HG02798 (cell line): ENCODE data around the gene ARX.

ENCODE experiments used
- ATAC-seq: cut with Tn5 transposase; IDR thresholded peaks from one replicate; pipeline ENCODE4 v1.9.1; 2021; ENCODE audit warnings: mild to moderate bottlenecking; ENCODE audit not compliant: unreplicated experiment, poor library complexity

Gene ARX

GRCh38 chrX:25003066-25003849 is 12.5 kb downstream of the ARX start:
- no peak for ATAC-seq

GRCh38 chrX:25002661-25003020 is 13.1 kb downstream of the ARX start:
- no peak for ATAC-seq

GRCh38 chrX:25001808-25002660 is 13.7 kb downstream of the ARX start:
- no peak for ATAC-seq

- ATAC-seq: no peak
These were observed 16.3 kb downstream of the ARX start for GRCh38 chrX:24999511-24999910.

GRCh38 chrX:24996096-24996709 is 19.6 kb downstream of the ARX start:
- no peak for ATAC-seq

- no peak for ATAC-seq
These were observed 21.9 kb downstream of the ARX start for GRCh38 chrX:24993879-24994278.

GRCh38 chrX:24990535-24990934 is 25.2 kb downstream of the ARX start:
- ATAC-seq: no peak

GRCh38 chrX:24988314-24988713 is 27.5 kb downstream of the ARX start:
- ATAC-seq: no peak

GRCh38 chrX:24987731-24988130 is 28.0 kb downstream of the ARX start:
- ATAC-seq: no peak

- no peak for ATAC-seq
These were observed 30.6 kb downstream of the ARX start for GRCh38 chrX:24985120-24985519.

GRCh38 chrX:24983931-24984330 is 31.8 kb downstream of the ARX start:
- ATAC-seq: no peak

- ATAC-seq: no peak
These were observed 33.3 kb downstream of the ARX start for GRCh38 chrX:24982306-24982965.

GRCh38 chrX:24981030-24981429 is 34.7 kb downstream of the ARX start:
- ATAC-seq: no peak

GRCh38 chrX:24979081-24979480 is 36.7 kb downstream of the ARX start:
- ATAC-seq: no peak

GRCh38 chrX:24969812-24970211 is 46.0 kb downstream of the ARX start:
- ATAC-seq: no peak

GRCh38 chrX:24965372-24965771 is 50.4 kb downstream of the ARX start:
- ATAC-seq: no peak

- ATAC-seq: no peak
These were observed 51.9 kb downstream of the ARX start for GRCh38 chrX:24963823-24964222.

- no peak for ATAC-seq
These were observed 54.0 kb downstream of the ARX start for GRCh38 chrX:24961809-24962208.

- ATAC-seq: no peak
These were observed 58.9 kb downstream of the ARX start for GRCh38 chrX:24956828-24957227.

GRCh38 chrX:24955372-24955930 is 60.3 kb downstream of the ARX start:
- no peak for ATAC-seq
